ENCODE results near the gene ADPRH.

DNA sequence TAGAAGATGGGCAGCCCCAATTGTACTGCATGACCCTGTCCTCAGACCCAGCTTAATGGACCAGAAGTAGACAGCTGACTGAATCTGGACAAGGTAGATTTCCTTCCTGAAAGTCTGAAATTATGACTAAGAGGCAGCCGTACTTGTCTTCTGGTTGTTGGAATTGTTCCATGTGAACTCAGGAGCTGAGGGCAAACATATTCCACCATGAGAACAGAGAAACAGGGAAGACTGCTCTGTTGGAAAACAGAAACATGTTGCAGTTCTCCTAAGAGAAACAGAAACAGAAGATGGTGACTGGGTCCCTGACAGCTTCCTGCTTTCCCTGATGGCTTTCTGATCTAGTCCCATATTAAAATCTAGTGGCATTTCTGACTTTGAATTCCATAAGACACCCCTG, 57.0 kb downstream of the ADPRH start:
- no peak for TF ChIP-seq POLR2A (IDR thresholded peaks at IDR 0.05)
- TF ChIP-seq, protein P1, sequence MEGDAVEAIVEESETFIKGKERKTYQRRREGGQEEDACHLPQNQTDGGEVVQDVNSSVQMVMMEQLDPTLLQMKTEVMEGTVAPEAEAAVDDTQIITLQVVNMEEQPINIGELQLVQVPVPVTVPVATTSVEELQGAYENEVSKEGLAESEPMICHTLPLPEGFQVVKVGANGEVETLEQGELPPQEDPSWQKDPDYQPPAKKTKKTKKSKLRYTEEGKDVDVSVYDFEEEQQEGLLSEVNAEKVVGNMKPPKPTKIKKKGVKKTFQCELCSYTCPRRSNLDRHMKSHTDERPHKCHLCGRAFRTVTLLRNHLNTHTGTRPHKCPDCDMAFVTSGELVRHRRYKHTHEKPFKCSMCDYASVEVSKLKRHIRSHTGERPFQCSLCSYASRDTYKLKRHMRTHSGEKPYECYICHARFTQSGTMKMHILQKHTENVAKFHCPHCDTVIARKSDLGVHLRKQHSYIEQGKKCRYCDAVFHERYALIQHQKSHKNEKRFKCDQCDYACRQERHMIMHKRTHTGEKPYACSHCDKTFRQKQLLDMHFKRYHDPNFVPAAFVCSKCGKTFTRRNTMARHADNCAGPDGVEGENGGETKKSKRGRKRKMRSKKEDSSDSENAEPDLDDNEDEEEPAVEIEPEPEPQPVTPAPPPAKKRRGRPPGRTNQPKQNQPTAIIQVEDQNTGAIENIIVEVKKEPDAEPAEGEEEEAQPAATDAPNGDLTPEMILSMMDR (IDR thresholded peaks at IDR 0.05): no peak

Measured in ovary (tissue), 3 donors.